Mesodermal cell (in vitro differentiated cells): ENCODE measurements around the gene USPL1.
"Not testable (repeated sequence)": the region's sequence is repeated elsewhere in the genome, so short reads cannot be mapped to it uniquely, and the experiment has no call there.

Source experiments
- H3K27ac ChIP-seq: 2 replicates; pipeline ENCODE4 v1.7.0; 2013; ENCODE audit warnings: mild to moderate bottlenecking, low read depth, low read length, moderate library complexity; ENCODE audit not compliant: severe bottlenecking
- H3K36me3 ChIP-seq: 2 replicates; pipeline ENCODE4 v1.7.1; 2013; ENCODE audit warnings: mild to moderate bottlenecking, low read length, moderate library complexity; ENCODE audit not compliant: control insufficient read depth, insufficient read depth
- H3K4me1 ChIP-seq: one replicate; pipeline ENCODE4 v1.7.1; 2013; ENCODE audit warnings: mild to moderate bottlenecking, low read length; ENCODE audit not compliant: insufficient read depth, control insufficient read depth, poor library complexity, severe bottlenecking
- H3K4me3 ChIP-seq: 2 replicates; pipeline ENCODE4 v1.7.0; 2013; ENCODE audit warnings: low read length, control low read depth, mild to moderate bottlenecking; ENCODE audit not compliant: insufficient read depth, poor library complexity, severe bottlenecking; ENCODE audit errors: extremely low read depth
- H3K9me3 ChIP-seq: 2 replicates; pipeline ENCODE4 v1.7.1; 2013; ENCODE audit warnings: mild to moderate bottlenecking, low read length, moderate library complexity; ENCODE audit not compliant: control insufficient read depth
- WGBS, 2 experiments: methylation state at CpG; one replicate each; pipeline ENCODE4 v1.1.5; 2013; ENCODE audit warnings: missing lambda C conversion rate in 2 of 2; ENCODE audit not compliant: insufficient coverage in 2 of 2; 5-methylcytosine and 5-hydroxymethylcytosine counted together

The USPL1 gene

GRCh38 chr13:30634838-30635237 is 17.1 kb downstream of the USPL1 start:
- H3K4me1 ChIP-seq: no peaks in the 10 kb centered on the region
- no CpG with 5 or more reads among the region's 3 CpGs for WGBS, 2 experiments
- H3K27ac ChIP-seq: no peak overlapping the region
- H3K9me3 ChIP-seq: no peaks in the 10 kb centered on the region
- peaks cover 68% of the 10 kb centered on the region for H3K36me3 ChIP-seq
- no peak overlapping the region for H3K4me3 ChIP-seq

GRCh38 chr13:30638301-30638700 is 20.6 kb downstream of the USPL1 start:
- H3K27ac ChIP-seq: no peak overlapping the region
- H3K9me3 ChIP-seq: no peaks in the 10 kb centered on the region
- H3K4me3 ChIP-seq: no peak overlapping the region
- WGBS, 2 experiments: 100% methylated on average over 1 of the region's 4 CpGs; no CpG with 5 or more reads in 1 of the 2 experiments
- no peaks in the 10 kb centered on the region for H3K4me1 ChIP-seq
- H3K36me3 ChIP-seq: peaks cover 69% of the 10 kb centered on the region

GRCh38 chr13:30639671-30640070 is 22.0 kb downstream of the USPL1 start:
- H3K4me1 ChIP-seq: no peaks in the 10 kb centered on the region
- H3K9me3 ChIP-seq: no peaks in the 10 kb centered on the region
- peaks cover 68% of the 10 kb centered on the region for H3K36me3 ChIP-seq
- WGBS, 2 experiments: 82 to 100% methylated on average over 1 to 3 of the region's 4 CpGs
- H3K27ac ChIP-seq: no peak overlapping the region
- no peak overlapping the region for H3K4me3 ChIP-seq

- WGBS, 2 experiments: 100% methylated on average over 1 of the region's 1 CpG; no CpG with 5 or more reads in 1 of the 2 experiments
- not testable (repeated sequence) for H3K4me1 ChIP-seq, H3K9me3 ChIP-seq, H3K27ac ChIP-seq, H3K4me3 ChIP-seq
- peaks cover 68% of the 10 kb centered on the region for H3K36me3 ChIP-seq
Measured at GRCh38 chr13:30641173-30641572, 23.5 kb downstream of the USPL1 start.

- H3K4me1 ChIP-seq: no peaks in the 10 kb centered on the region
- H3K36me3 ChIP-seq: peaks cover 81% of the 10 kb centered on the region
- no peak overlapping the region for H3K4me3 ChIP-seq
- no peaks in the 10 kb centered on the region for H3K9me3 ChIP-seq
- H3K27ac ChIP-seq: no peak overlapping the region
Measured at GRCh38 chr13:30645629-30646028, 27.9 kb downstream of the USPL1 start.

- H3K36me3 ChIP-seq: peaks cover 78% of the 10 kb centered on the region
- H3K27ac ChIP-seq: no peak overlapping the region
- no peaks in the 10 kb centered on the region for H3K9me3 ChIP-seq
- H3K4me1 ChIP-seq: no peaks in the 10 kb centered on the region
- 100% methylated on average over 1 of the region's 3 CpGs for WGBS, 2 experiments
- no peak overlapping the region for H3K4me3 ChIP-seq
Measured at GRCh38 chr13:30647420-30647819, 29.7 kb downstream of the USPL1 start.

GRCh38 chr13:30647824-30648521 is 30.3 kb downstream of the USPL1 start:
- Histone ChIP-seq H3K27ac (no peak overlapping the region), H3K9me3 (no peaks in the 10 kb centered on the region), H3K4me1 (no peaks in the 10 kb centered on the region), H3K4me3 (no peak overlapping the region), H3K36me3 (peaks cover 77% of the 10 kb centered on the region)
- 89 to 100% methylated on average over 2 to 3 of the region's 6 CpGs for WGBS, 2 experiments

GRCh38 chr13:30648522-30649012 is 30.8 kb downstream of the USPL1 start:
- peaks cover 76% of the 10 kb centered on the region for H3K36me3 ChIP-seq
- WGBS, 2 experiments: 95 to 97% methylated on average over 2 to 3 of the region's 4 CpGs

GRCh38 chr13:30651648-30652047 is 33.9 kb downstream of the USPL1 start:
- H3K36me3 ChIP-seq: peaks cover 85% of the 10 kb centered on the region
- not testable (repeated sequence) for H3K27ac ChIP-seq
- WGBS, 2 experiments: 92 to 100% methylated on average over 5 of the region's 5 CpGs

More at GRCh38 chr13:30648522-30649012, 30.8 kb downstream of the USPL1 start:
- H3K27ac ChIP-seq: no peak overlapping the region
- no peaks in the 10 kb centered on the region for H3K9me3 ChIP-seq
- H3K4me3 ChIP-seq: no peak overlapping the region
- no peaks in the 10 kb centered on the region for H3K4me1 ChIP-seq

GRCh38 chr13:30652746-30653386 is 35.1 kb downstream of the USPL1 start:
- peaks cover 85% of the 10 kb centered on the region for H3K36me3 ChIP-seq
- no CpG with 5 or more reads among the region's 1 CpG for WGBS, 2 experiments

More at GRCh38 chr13:30651648-30652047, 33.9 kb downstream of the USPL1 start:
- not testable (repeated sequence) for H3K4me3 ChIP-seq, H3K4me1 ChIP-seq, H3K9me3 ChIP-seq

GRCh38 chr13:30654430-30654829 is 36.7 kb downstream of the USPL1 start:
- no peaks in the 10 kb centered on the region for H3K4me1 ChIP-seq
- H3K4me3 ChIP-seq: no peak overlapping the region
- 100% methylated on average over 1 of the region's 1 CpG; no CpG with 5 or more reads in 1 of the 2 experiments for WGBS, 2 experiments
- H3K9me3 ChIP-seq: no peaks in the 10 kb centered on the region
- H3K27ac ChIP-seq: no peak overlapping the region
- peaks cover 88% of the 10 kb centered on the region for H3K36me3 ChIP-seq

More at GRCh38 chr13:30652746-30653386, 35.1 kb downstream of the USPL1 start:
- Histone ChIP-seq H3K27ac (no peak overlapping the region), H3K9me3 (no peaks in the 10 kb centered on the region), H3K4me3 (no peak overlapping the region), H3K4me1 (no peaks in the 10 kb centered on the region)
